Measurements from ENCODE around the gene DNAJC27.
"Not testable (repeated sequence)": the region's sequence is repeated elsewhere in the genome, so short reads cannot be mapped to it uniquely, and the experiment has no call there.

Gene DNAJC27

GRCh38 chr2:24971536-24972314 lies at the start of gene DNAJC27:
DNAJC27 (minus strand) TSS chr2:24971955; CDS start chr2:24971904, 51 bp downstream.
- DNase-seq = peak; percentile 96

- DNase-seq = no peak
Measured at GRCh38 chr2:25018681-25019080, 46.9 kb upstream of the DNAJC27 start.

GRCh38 chr2:25014631-25015030 lies 42.9 kb upstream of the DNAJC27 start:
- DNase-seq = no peak

GRCh38 chr2:25011342-25011741 lies 39.6 kb upstream of the DNAJC27 start:
- not testable (repeated sequence) for DNase-seq

- no peak for DNase-seq
Measured at GRCh38 chr2:25009954-25010353, 38.2 kb upstream of the DNAJC27 start.

- DNase-seq = no peak
Measured at GRCh38 chr2:25002066-25002465, 30.3 kb upstream of the DNAJC27 start.

GRCh38 chr2:25001325-25001637 lies 29.5 kb upstream of the DNAJC27 start:
- no peak for DNase-seq

GRCh38 chr2:25000503-25001324 lies 29.0 kb upstream of the DNAJC27 start:
- DNase-seq = no peak

GRCh38 chr2:25000036-25000435 lies 28.3 kb upstream of the DNAJC27 start:
- no peak for DNase-seq

- not testable (repeated sequence) for DNase-seq
Measured at GRCh38 chr2:24999097-24999496, 27.3 kb upstream of the DNAJC27 start.

GRCh38 chr2:24994146-24994724 lies 22.5 kb upstream of the DNAJC27 start:
- DNase-seq = no peak

- DNase-seq = no peak
Measured at GRCh38 chr2:24993406-24994145, 21.8 kb upstream of the DNAJC27 start.

GRCh38 chr2:24986372-24986771 lies 14.6 kb upstream of the DNAJC27 start:
- DNase-seq = no peak

- no peak for DNase-seq
Measured at GRCh38 chr2:24985511-24985910, 13.8 kb upstream of the DNAJC27 start.

- peak; percentile 80 for DNase-seq
Measured at GRCh38 chr2:24984912-24985311, 13.2 kb upstream of the DNAJC27 start.

GRCh38 chr2:24981411-24982136 lies 9.8 kb upstream of the DNAJC27 start:
- DNase-seq = no peak

- DNase-seq = no peak
Measured at GRCh38 chr2:24978661-24979060, 6.9 kb upstream of the DNAJC27 start.

GRCh38 chr2:24977631-24978030 lies 5.9 kb upstream of the DNAJC27 start:
- DNase-seq = no peak

GRCh38 chr2:24973812-24974211 lies 2.1 kb upstream of the DNAJC27 start:
- no peak for DNase-seq

GRCh38 chr2:24972315-24972961 lies 683 bp upstream of the DNAJC27 start:
- peak; percentile 35 for DNase-seq

GRCh38 chr2:24971286-24971535 lies 544 bp downstream of the DNAJC27 start:
- peak; percentile 14 for DNase-seq
